ENCODE data around the gene IQSEC1.

The IQSEC1 gene

DNA sequence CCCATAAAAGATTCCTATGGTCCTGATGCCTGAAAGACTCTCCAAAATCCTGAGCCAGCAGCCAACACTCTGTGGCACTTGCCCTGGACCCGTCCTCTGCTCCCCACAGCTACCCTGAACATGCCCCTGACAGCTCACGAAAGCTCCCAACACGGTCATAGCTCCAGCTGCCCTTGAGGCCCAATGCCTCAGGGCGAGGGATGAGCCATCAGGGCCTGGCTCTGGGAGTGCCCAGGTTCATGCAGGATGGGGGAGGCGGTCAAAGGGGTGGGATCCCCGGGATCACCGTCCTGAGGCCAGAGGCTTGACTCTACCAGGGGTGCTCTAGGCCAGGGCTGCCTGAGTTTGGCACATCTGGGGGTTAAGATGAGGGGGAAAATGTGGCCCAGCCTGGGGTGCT lies 159.1 kb downstream of the IQSEC1 start:
- no peaks in the 10 kb centered on the region for H3K9me3 ChIP-seq (replicated peaks in 1 of 11)
- peaks cover 32 to 97% (median 84%) of the 10 kb centered on the region in 11 experiments for H3K36me3 ChIP-seq
- H3K9ac ChIP-seq, result peak overlapping the region in 7 of 11 experiments; percentile 30 to 64 (median 38); a peak in 11 of 22 replicates
- no peaks in the 10 kb centered on the region for H3K27me3 ChIP-seq
- H3K4me1 ChIP-seq, result peaks cover 41 to 90% (median 79%) of the 10 kb centered on the region in 10 experiments
- TF ChIP-seq Cebpa-rat (IDR thresholded peaks at IDR 0.05), result no peak
- H3K4me3 ChIP-seq, result no peak overlapping the region
- peaks cover 31 to 100% (median 79%) of the 10 kb centered on the region in 11 experiments; a peak in 20 of 22 replicates for H4K20me1 ChIP-seq
- H3K4me2 ChIP-seq, result peak overlapping the region in 10 of 11 experiments; percentile 2 to 99 (median 92); a peak in 19 of 22 replicates
- peak overlapping the region in 8 of 11 experiments; percentile 40 to 75 (median 58); a peak in 10 of 22 replicates for H3K27ac ChIP-seq

- H3K4me2 ChIP-seq, result peak overlapping the region in 9 of 11 experiments; percentile 69 to 99 (median 94); a peak in 18 of 22 replicates
- H4K20me1 ChIP-seq, result peaks cover 15 to 100% (median 72%) of the 10 kb centered on the region in 11 experiments; a peak in 20 of 22 replicates
- H3K9me3 ChIP-seq (replicated peaks in 1 of 11), result no peaks in the 10 kb centered on the region
- H3K4me1 ChIP-seq, result peaks cover 24 to 78% (median 67%) of the 10 kb centered on the region in 10 experiments
- no peak for TF ChIP-seq Cebpa-rat (IDR thresholded peaks at IDR 0.05)
- peaks cover 52 to 97% (median 84%) of the 10 kb centered on the region in 11 experiments for H3K36me3 ChIP-seq
- peak overlapping the region in 2 of 10 experiments; percentile 17 to 29; a peak in 2 of 20 replicates for H3K4me3 ChIP-seq
- H3K27ac ChIP-seq, result peak overlapping the region in 8 of 11 experiments; percentile 58 to 82 (median 72); a peak in 16 of 22 replicates
- no peaks in the 10 kb centered on the region for H3K27me3 ChIP-seq
- peak overlapping the region in 7 of 11 experiments; percentile 21 to 64 (median 50); a peak in 10 of 22 replicates for H3K9ac ChIP-seq
Observed at GRCh38 chr3:12911881-12912415, 161.3 kb downstream of the IQSEC1 start.

DNA sequence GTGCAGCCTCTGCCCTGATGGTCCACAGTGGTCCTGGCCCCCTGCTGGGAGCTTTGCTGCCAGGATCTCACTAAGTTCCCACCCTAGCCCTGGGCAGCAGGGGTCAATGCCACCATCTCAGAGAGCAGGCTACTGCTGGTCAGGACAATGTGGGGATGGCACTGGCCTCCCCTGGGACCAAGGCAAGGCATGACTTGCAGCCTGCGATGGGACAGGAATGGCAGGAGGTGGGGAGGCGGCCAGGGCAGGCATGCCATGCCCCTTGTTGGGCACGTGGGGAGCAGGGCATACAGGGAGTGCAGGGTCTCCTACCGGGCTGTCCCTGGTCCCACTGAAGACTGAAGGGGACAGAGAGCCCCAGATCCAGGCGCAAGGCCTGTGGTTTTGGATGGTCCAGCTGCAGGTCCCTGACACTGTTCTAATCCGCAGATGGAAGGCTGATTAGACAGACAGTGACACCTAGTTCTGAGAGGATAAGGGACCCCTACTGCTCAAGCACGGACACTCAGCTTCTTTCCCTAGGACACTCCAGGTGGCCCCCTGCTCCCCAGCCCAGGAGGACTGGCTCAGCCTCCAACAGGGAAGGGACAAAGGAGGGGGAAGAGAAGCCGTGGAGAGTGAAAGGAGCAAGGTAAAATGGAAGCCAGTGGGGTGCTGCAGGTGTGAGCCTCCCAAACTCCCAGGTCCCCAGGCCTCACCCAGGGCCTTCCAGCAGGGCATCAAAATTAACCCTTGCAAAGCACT lies 162.7 kb downstream of the IQSEC1 start:
- Histone ChIP-seq H3K4me1 (peaks cover 19 to 78% (median 66%) of the 10 kb centered on the region in 10 experiments), H3K4me3 (no peak overlapping the region), H3K27ac (peak overlapping the region in 5 of 11 experiments; percentile 27 to 76 (median 65); a peak in 8 of 22 replicates), H3K4me2 (peak overlapping the region in 1 of 11 experiments; percentile 94; a peak in 2 of 22 replicates), H3K36me3 (peaks cover 65 to 100% (median 93%) of the 10 kb centered on the region in 11 experiments), H3K9me3 (replicated peaks in 1 of 11) (no peaks in the 10 kb centered on the region), H3K27me3 (no peaks in the 10 kb centered on the region), H4K20me1 (peaks cover 4 to 100% (median 72%) of the 10 kb centered on the region in 11 experiments; a peak in 18 of 22 replicates), H3K9ac (peak overlapping the region in 1 of 11 experiments; percentile 10; a peak in 1 of 22 replicates)
- TF ChIP-seq Cebpa-rat (IDR thresholded peaks at IDR 0.05), result no peak

GRCh38 chr3:12909710-12910109 lies 163.5 kb downstream of the IQSEC1 start:
- Histone ChIP-seq H3K9me3 (replicated peaks in 1 of 11) (no peaks in the 10 kb centered on the region), H4K20me1 (peaks cover 6 to 100% (median 72%) of the 10 kb centered on the region in 11 experiments; a peak in 18 of 22 replicates), H3K4me2 (no peak overlapping the region), H3K27me3 (no peaks in the 10 kb centered on the region), H3K4me3 (no peak overlapping the region), H3K4me1 (peaks cover 19 to 78% (median 66%) of the 10 kb centered on the region in 10 experiments), H3K9ac (no peak overlapping the region), H3K36me3 (peaks cover 65 to 100% (median 91%) of the 10 kb centered on the region in 11 experiments), H3K27ac (peak overlapping the region in 2 of 11 experiments; percentile 30 to 76; a peak in 3 of 22 replicates)
- TF ChIP-seq Cebpa-rat (IDR thresholded peaks at IDR 0.05), result no peak

DNA sequence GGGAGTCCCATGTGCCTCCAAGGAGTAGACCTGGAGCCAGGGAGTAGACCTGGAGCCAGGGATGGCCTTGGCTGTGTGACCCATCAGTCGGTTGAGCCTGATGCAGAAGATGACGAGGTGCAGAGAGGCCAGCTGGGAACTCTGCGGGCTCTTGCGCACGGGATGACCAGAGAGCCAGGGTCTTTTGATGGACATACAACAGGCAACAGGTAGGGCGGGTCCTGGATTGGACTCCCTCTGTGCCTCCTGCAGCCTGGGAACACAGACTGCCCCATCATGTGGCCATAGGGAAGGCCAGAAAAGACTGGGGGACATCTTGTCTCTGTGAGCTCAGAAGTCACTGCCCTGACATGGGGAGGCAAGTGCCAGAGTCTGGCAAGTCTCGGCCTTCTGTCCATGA lies 164.4 kb downstream of the IQSEC1 start:
- peaks cover 65 to 100% (median 86%) of the 10 kb centered on the region in 11 experiments for H3K36me3 ChIP-seq
- peaks cover 25 to 78% (median 66%) of the 10 kb centered on the region in 10 experiments for H3K4me1 ChIP-seq
- 0 out of 22 replicates have a peak overlapping the region, but pooled peaks of 2 of the 11 experiments have one; percentile 6 to 7 for H3K9ac ChIP-seq
- H3K27me3 ChIP-seq, result no peaks in the 10 kb centered on the region
- H3K4me3 ChIP-seq, result no peak overlapping the region
- peak overlapping the region in 2 of 11 experiments; percentile 9 to 76; a peak in 2 of 22 replicates for H3K27ac ChIP-seq
- no peaks in the 10 kb centered on the region for H3K9me3 ChIP-seq (replicated peaks in 1 of 11)
- H4K20me1 ChIP-seq, result peaks cover 15 to 100% (median 72%) of the 10 kb centered on the region in 11 experiments; a peak in 19 of 22 replicates
- no peak overlapping the region for H3K4me2 ChIP-seq
- TF ChIP-seq Cebpa-rat (IDR thresholded peaks at IDR 0.05), result no peak

- Histone ChIP-seq H3K27me3 (no peaks in the 10 kb centered on the region), H3K36me3 (peaks cover 65 to 95% (median 82%) of the 10 kb centered on the region in 11 experiments), H3K9ac (0 out of 22 replicates have a peak overlapping the region, but pooled peaks of 2 of the 11 experiments have one; percentile 7 to 29), H3K9me3 (replicated peaks in 1 of 11) (no peaks in the 10 kb centered on the region), H3K4me2 (no peak overlapping the region), H3K4me1 (peaks cover 32 to 78% (median 66%) of the 10 kb centered on the region in 10 experiments), H3K4me3 (no peak overlapping the region), H3K27ac (peak overlapping the region in 1 of 11 experiments; percentile 9; a peak in 3 of 22 replicates), H4K20me1 (peaks cover 21 to 100% (median 72%) of the 10 kb centered on the region in 11 experiments; a peak in 20 of 22 replicates)
- no peak for TF ChIP-seq Cebpa-rat (IDR thresholded peaks at IDR 0.05)
Observed at GRCh38 chr3:12908136-12908730, 165.0 kb downstream of the IQSEC1 start.

- Histone ChIP-seq H3K27me3 (no peaks in the 10 kb centered on the region), H3K4me1 (peaks cover 37 to 78% (median 66%) of the 10 kb centered on the region in 10 experiments), H4K20me1 (peaks cover 26 to 100% (median 72%) of the 10 kb centered on the region in 11 experiments; a peak in 21 of 22 replicates), H3K9me3 (replicated peaks in 1 of 11) (no peaks in the 10 kb centered on the region), H3K36me3 (peaks cover 65 to 94% (median 81%) of the 10 kb centered on the region in 11 experiments), H3K4me3 (no peak overlapping the region), H3K27ac (peak overlapping the region in 5 of 11 experiments; percentile 6 to 46 (median 20); a peak in 3 of 22 replicates), H3K9ac (peak overlapping the region in 2 of 11 experiments; percentile 33 to 50; a peak in 1 of 22 replicates), H3K4me2 (peak overlapping the region in 3 of 11 experiments; percentile 79 to 98 (median 80); a peak in 2 of 22 replicates)
- TF ChIP-seq Cebpa-rat (IDR thresholded peaks at IDR 0.05), result no peak
Observed at GRCh38 chr3:12907729-12908128, 165.5 kb downstream of the IQSEC1 start.

- Histone ChIP-seq H3K36me3 (peaks cover 65 to 92% (median 81%) of the 10 kb centered on the region in 11 experiments), H3K27me3 (no peaks in the 10 kb centered on the region), H3K4me3 (no peak overlapping the region), H3K4me1 (peaks cover 41 to 78% (median 66%) of the 10 kb centered on the region in 10 experiments), H3K9me3 (replicated peaks in 1 of 11) (no peaks in the 10 kb centered on the region), H3K27ac (peak overlapping the region in 5 of 11 experiments; percentile 6 to 46 (median 20); a peak in 3 of 22 replicates), H4K20me1 (peaks cover 30 to 100% (median 72%) of the 10 kb centered on the region in 11 experiments; a peak in 21 of 22 replicates), H3K9ac (peak overlapping the region in 2 of 11 experiments; percentile 33 to 50; a peak in 2 of 22 replicates), H3K4me2 (peak overlapping the region in 4 of 11 experiments; percentile 79 to 98 (median 81); a peak in 3 of 22 replicates)
- TF ChIP-seq Cebpa-rat (IDR thresholded peaks at IDR 0.05), result no peak
Observed at GRCh38 chr3:12907296-12907695, 165.9 kb downstream of the IQSEC1 start.

All from BLaER1 treated with 17β-estradiol and CSF1 and Interleukin-3, amounts not matched to agents 10 nM and 100 nM (cell line).